GM18909 (cell line): ENCODE measurements around the gene BAG3.
A peak's percentile ranks its signal among the peaks of the same experiment; 100 is the strongest.
"Not testable (repeated sequence)": the region's sequence is repeated elsewhere in the genome, so short reads cannot be mapped to it uniquely, and the experiment has no call there.

Source experiments
- ATAC-seq: cut with Tn5 transposase; IDR thresholded peaks from one replicate; pipeline ENCODE4 v1.9.1; 2021; ENCODE audit warnings: mild to moderate bottlenecking; ENCODE audit not compliant: unreplicated experiment, poor library complexity

Gene BAG3

GRCh38 chr10:119650692-119651513 lies at the start of gene BAG3:
BAG3 (plus strand) TSS chr10:119651380; CDS start chr10:119651676, 296 bp downstream.
- ATAC-seq = peak; percentile 79

- no peak for ATAC-seq
These were observed 48.7 kb upstream of the BAG3 start for GRCh38 chr10:119602241-119603095.

GRCh38 chr10:119604468-119604867 lies 46.7 kb upstream of the BAG3 start:
- ATAC-seq = no peak

DNA sequence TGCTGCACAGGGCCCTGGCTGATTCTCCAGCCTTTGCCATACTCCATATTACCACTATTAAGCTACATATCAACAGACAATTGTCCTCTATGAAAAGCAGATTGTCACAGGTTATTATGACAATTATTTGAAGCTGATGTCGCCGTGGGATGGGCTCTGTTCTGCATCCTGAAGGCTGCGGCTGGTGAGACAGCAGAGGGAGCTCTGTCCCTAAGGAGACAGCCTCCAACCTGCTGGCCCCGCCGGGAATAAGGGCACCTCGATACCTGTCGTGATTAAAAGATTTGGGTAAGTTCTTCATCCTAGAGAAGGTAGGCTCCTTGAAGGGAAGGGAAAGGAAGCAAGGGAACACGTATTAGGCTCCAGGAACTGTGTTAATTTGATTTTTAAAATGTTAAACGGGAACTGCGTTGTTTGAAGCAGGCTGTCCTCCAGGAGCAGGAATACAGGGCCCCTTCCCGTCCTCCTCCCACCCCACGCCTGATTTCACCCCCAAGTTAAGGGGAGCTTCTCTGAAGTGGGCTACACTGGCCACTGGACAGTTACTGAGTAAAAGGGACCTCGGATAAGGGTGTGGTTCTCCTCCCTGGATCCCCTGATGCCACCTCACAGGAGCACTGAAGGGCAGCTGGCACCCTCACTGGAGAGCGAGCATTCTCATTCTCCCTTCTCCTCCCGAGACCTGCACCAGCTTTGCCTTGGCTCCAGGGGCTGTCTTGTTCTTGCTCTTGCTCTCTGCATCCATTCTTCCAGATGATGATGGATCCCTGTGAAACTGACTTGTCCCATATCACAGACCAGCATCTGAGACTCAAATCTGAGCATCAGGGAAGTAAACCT lies 42.6 kb upstream of the BAG3 start:
- no peak for ATAC-seq

DNA sequence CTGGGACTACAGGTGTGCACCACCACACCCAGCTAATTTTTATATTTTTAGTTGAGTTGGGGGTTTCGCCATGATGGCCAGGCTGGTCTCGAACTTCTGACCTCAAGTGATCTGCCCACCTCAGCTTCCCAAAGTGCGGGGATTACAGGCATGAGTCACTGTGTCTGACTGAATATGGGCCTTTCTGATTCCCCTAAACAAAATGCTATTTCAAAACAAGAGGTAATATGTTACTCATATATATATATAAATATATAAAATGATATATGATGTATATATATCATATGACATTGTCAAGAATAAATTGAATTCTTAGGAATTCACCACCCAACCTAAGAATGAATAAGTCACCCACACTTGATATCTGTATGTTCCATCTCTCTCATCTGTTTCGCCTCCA lies 41.7 kb upstream of the BAG3 start:
- no peak for ATAC-seq

DNA sequence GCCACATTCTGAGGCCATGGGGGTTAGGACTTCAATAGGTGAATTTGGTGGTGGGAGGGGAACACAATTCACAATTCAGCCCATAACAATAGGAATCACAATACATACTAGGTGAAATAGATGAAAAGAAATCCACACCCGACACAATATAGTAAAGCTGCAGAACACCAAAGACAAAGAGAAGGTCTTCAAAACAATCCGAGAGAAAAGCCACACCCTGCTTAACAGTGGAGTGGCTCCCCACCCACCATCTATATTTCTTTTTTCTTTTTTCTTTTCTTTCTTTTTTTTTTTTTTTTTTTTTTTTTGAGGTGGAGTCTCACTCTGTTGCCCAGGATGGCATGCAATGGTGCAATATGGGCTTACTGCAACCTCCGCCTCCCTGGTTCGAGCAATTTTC lies 39.7 kb upstream of the BAG3 start:
- ATAC-seq = no peak

DNA sequence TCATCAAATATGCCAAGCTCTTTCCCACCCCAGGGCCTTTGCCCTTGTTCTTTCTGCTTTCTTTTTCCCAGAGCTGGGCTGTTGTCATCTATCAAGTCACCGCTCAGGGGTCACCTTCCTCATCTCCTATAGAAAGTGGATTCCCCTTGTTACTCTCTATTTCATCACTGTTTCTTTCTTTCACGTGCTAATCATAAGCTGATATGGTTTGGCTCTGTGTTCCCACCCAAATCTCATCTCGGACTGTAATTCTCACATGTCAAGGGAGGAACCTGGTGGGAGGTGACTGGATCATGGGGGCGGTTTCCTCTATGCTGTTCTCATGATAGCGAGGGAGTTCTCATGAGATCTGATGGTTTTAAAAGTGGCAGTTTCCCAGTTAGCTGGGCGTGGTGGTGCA lies 37.4 kb upstream of the BAG3 start:
- ATAC-seq = no peak

- no peak for ATAC-seq
These were observed 36.5 kb upstream of the BAG3 start for GRCh38 chr10:119614686-119615085.

DNA sequence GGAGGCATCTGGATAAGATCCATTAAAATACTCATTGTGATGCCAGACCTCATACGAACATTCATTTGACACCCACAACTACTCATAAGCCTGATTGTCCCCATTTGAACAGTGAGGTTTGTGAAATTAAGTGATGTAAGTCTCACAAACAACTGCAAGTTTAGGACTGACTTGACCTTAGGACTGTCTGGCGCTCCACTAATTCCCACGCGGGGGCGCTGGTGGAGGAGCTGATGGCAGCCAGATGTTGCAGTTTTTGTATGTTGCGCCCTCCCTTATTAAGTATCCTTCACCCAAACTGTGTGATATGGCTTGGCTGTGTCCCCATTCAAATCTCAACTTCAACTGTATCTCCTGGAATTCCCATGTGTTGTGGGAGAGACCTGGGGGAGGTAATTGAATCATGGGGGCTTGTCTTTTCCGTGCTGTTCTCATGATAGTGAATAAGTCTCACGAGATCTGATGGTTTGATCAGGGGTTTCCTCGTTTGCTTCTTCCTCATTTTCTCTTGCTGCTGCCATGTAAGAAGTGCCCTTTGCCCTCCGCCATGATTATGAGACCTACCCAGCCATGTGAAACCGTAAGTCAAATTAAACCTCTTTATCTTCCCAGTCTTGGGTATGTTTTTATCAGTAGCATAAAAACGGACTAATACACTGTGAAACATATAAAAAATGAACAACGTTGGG lies 34.2 kb upstream of the BAG3 start:
- ATAC-seq = no peak

- no peak for ATAC-seq
These were observed 32.0 kb upstream of the BAG3 start for GRCh38 chr10:119619215-119619614.

DNA sequence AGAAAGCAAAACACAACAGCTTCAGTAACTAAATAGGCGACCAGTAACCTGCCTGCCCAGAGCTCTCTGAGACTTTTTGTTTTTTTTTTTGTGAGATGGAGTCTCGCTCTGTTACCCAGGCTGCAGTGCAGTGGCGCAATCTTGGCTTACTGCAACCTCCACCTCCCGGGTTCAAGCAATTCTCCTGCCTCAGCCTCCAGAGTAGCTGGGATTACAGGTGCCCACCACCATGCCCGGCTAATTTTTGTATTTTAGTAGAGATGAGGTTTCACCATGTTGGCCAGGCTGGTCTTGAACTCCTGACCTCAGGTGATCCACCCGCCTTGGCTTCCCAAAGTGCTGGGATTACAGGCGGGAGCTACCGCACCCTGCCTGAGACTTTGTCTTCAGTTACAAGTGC lies 31.4 kb upstream of the BAG3 start:
- ATAC-seq = not testable (repeated sequence)

DNA sequence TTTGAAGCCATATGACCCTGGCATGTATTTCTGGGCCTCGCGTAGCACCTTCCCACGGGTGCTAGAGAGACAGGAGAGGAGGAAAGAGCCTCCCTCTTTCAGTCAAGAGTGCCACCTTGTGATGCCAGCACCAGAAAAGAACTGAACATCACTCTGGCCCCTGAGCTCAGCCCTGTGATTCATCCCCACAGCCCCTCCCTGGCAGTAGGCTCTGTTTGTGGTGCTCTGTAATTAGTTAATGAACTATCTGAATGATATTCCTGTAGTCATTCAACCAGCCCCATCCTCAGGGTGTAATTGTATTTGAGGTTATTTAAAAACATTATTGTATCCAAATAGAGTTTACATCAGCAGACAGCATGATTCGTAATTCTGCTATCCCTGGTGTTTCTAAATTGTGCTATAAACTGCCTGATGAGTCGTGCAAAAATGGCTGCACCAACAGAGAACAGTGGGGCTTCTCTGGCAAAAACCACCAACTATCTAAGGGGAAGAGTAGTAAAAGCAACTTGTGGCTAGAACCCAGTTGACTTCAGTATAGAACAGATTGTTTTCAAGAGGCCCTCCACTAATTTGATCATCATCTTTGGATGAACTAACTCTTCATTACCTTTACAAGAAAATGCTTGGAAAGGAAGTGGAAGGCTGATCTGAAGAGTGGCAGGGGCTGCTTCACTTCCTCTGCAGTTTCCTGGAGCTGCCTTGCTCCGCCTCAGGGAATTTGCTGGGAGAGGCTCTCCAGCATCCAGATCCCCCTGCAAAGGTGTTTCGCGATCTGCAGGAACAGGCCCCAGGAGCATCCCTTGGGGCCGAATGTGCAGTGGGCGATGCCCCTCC lies 30.7 kb upstream of the BAG3 start:
- ATAC-seq = no peak

DNA sequence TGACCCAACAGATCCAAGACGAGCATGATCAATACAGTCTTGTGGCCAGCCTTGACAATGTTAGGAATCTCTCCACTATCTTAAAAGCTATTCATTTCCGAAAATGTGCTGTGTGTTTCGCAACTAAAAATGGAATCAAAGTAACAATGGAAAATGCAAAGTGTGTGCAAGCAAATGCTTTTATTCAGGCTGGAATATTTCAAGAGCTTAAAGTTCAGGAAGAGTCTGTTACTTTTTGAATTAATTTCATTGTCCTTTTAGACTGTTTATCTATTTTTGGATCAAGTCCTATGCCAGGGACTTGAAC lies 30.1 kb upstream of the BAG3 start:
- no peak for ATAC-seq

- no peak for ATAC-seq
These were observed 25.5 kb upstream of the BAG3 start for GRCh38 chr10:119625570-119626280.

- ATAC-seq = no peak
These were observed 20.9 kb upstream of the BAG3 start for GRCh38 chr10:119630300-119630699.

GRCh38 chr10:119633538-119634218 lies 17.5 kb upstream of the BAG3 start:
- ATAC-seq = no peak

DNA sequence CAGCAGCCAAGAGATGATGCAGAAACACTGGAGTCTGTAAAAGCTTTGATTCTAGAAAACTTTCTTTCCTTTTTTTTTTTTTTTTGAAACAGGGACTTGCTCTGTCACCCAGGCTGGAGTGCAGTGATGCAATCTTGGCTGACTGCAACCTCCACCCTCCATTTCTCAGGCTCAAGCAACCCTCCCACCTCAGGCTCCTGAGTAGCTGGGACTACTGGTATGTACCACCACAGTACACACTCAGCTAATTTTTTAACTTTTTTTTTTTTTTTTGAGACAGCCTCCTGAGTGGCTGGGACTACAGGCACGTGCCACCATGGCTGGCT lies 17.0 kb upstream of the BAG3 start:
- ATAC-seq = no peak

DNA sequence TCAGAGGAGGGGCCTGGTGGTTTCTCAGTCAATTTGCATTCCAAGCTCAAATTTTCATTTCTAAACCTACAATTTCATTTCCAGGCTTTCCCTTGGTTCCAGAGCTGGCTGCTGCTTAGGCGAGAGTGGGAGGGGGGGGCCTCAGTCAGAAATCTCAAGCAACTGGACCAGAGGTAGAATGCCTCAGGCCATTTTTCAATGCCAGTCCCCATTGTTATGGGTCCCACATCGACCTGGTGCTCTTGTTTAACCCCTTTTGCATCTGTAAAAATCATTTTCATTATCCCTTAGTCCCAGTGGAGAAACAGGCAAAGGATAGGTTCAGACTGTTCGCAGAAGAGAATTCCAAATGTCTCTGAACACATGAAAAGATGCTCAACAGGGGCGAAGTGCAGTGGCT lies 13.5 kb upstream of the BAG3 start:
- no peak for ATAC-seq
